GM23338 (cell line): ENCODE data around the gene SLC20A1.

Experiments
- EZH2 ChIP-seq: fragments of 200-600 bp; sonication (generic); IDR thresholded peaks from one replicate; pipeline ENCODE4 v1.8.0; 2017; ENCODE audit warnings: antibody characterized with exemption, mild to moderate bottlenecking, low read depth; ENCODE audit not compliant: unreplicated experiment
- EZH2phosphoT487 ChIP-seq: fragments of 200-600 bp; sonication (generic); IDR thresholded peaks from one replicate; pipeline ENCODE4 v1.8.1; 2018; ENCODE audit warnings: antibody characterized with exemption; ENCODE audit not compliant: unreplicated experiment
- POLR2AphosphoS5 ChIP-seq: IDR thresholded peaks from 2 replicates; pipeline ENCODE4 v1.6.1; 2016; ENCODE audit warnings: antibody characterized with exemption, low read depth
- STAT1 ChIP-seq: IDR thresholded peaks from one replicate; pipeline ENCODE4 v1.6.1; 2016; ENCODE audit warnings: antibody characterized with exemption; ENCODE audit not compliant: unreplicated experiment
- TF ChIP-seq, protein P1 (sequence below), 2 experiments: fragments of 200-600 bp in 1 of 2; sonication (generic) in 1 of 2; conservative IDR thresholded peaks; 2 replicates each; pipeline versions ENCODE4 v1.5.1 to v1.6.1; 2016 to 2017; ENCODE audit warnings: antibody characterized with exemption in 2 of 2, low read depth in 2 of 2, mild to moderate bottlenecking in 2 of 2, moderate library complexity in 1 of 2

DNA sequence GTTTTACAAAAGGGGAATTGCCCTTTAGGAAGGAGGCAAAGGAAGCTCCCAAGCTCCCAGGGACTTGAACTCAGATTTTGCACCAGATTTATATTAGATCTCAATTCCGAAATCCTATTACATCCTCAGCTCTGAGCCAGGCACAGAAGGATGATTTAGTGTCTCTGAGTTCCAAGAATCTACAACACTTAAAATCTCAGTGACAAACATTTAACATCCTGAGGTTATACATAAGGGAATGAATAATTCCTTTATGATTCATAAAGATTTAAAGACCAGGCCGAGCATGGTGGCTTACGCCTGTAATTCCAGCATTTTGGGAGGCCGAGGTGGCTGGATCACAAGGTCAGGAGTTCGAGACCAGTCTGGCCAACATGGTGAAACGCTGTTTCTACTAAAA is 16.5 kb upstream of the SLC20A1 start:
- no peak for TF ChIP-seq POLR2AphosphoS5
- TF ChIP-seq, protein P1, sequence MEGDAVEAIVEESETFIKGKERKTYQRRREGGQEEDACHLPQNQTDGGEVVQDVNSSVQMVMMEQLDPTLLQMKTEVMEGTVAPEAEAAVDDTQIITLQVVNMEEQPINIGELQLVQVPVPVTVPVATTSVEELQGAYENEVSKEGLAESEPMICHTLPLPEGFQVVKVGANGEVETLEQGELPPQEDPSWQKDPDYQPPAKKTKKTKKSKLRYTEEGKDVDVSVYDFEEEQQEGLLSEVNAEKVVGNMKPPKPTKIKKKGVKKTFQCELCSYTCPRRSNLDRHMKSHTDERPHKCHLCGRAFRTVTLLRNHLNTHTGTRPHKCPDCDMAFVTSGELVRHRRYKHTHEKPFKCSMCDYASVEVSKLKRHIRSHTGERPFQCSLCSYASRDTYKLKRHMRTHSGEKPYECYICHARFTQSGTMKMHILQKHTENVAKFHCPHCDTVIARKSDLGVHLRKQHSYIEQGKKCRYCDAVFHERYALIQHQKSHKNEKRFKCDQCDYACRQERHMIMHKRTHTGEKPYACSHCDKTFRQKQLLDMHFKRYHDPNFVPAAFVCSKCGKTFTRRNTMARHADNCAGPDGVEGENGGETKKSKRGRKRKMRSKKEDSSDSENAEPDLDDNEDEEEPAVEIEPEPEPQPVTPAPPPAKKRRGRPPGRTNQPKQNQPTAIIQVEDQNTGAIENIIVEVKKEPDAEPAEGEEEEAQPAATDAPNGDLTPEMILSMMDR (conservative IDR thresholded peaks at IDR 0.05; ENCODE audit: low read depth in 2 of 2), result no peak
- TF ChIP-seq EZH2, result no peak
- TF ChIP-seq STAT1, result no peak
- no peak for TF ChIP-seq EZH2phosphoT487
